Common myeloid progenitor, CD34-positive (primary cell): ENCODE data around the gene NRG3.
"Not testable (repeated sequence)": the region's sequence is repeated elsewhere in the genome, so short reads cannot be mapped to it uniquely, and the experiment has no call there.

ENCODE experiments used
- CTCF ChIA-PET: fragments of 350-600 bp; sonication (Branson Sonifier 250); formaldehyde crosslinking; loops from one replicate; lab custom pipeline; 2021; ENCODE audit warnings: antibody characterized with exemption; lab: Charles Lee
- POLR2A ChIA-PET: fragments of 350-600 bp; sonication (Branson Sonifier 250); formaldehyde crosslinking; loops from one replicate; lab custom pipeline; 2021; ENCODE audit warnings: antibody characterized with exemption; lab: Charles Lee
- DNase-seq, 3 donors: peaks; one replicate each; pipeline versions ENCODE4 v3.0.0 to v3.0.0-alpha.2; 2013
- H3K27ac ChIP-seq, 2 experiments: 1 replicate in 1 of 2; 2 replicates in 1 of 2; pipeline ENCODE4 v1.7.0; 2013; ENCODE audit warnings: inconsistent platforms in 2 of 2, low read length in 2 of 2, mild to moderate bottlenecking in 2 of 2, low read depth in 1 of 2, moderate library complexity in 1 of 2; ENCODE audit not compliant: severe bottlenecking in 2 of 2, insufficient read depth in 1 of 2, poor library complexity in 1 of 2
- H3K27me3 ChIP-seq, 5 experiments: replicated peaks in 2 of 5; 1 replicate in 3 of 5; 2 replicates in 2 of 5; pipeline versions ENCODE4 v1.6.1 to v1.7.0; 2013; ENCODE audit warnings: low read length in 4 of 5, mild to moderate bottlenecking in 2 of 5, moderate library complexity in 2 of 5, inconsistent platforms in 1 of 5; ENCODE audit not compliant: insufficient read depth in 5 of 5, control insufficient read depth in 4 of 5
- H3K36me3 ChIP-seq, 4 experiments: 1 replicate in 2 of 4; 2 replicates in 2 of 4; pipeline versions ENCODE4 v1.6.1 to v1.7.0; 2013; ENCODE audit warnings: low read length in 3 of 4, control low read depth in 1 of 4, mild to moderate bottlenecking in 1 of 4; ENCODE audit not compliant: control insufficient read depth in 4 of 4, insufficient read depth in 4 of 4
- H3K4me1 ChIP-seq, 4 experiments: 1 replicate in 3 of 4; 2 replicates in 1 of 4; pipeline versions ENCODE4 v1.6.1 to v1.7.1; 2013; ENCODE audit warnings: low read length in 3 of 4, mild to moderate bottlenecking in 3 of 4, control low read depth in 1 of 4, inconsistent platforms in 1 of 4, moderate library complexity in 1 of 4; ENCODE audit not compliant: control insufficient read depth in 4 of 4, insufficient read depth in 4 of 4; ENCODE audit errors: control extremely low read depth in 1 of 4
- H3K4me3 ChIP-seq, 7 experiments: 1 replicate in 4 of 7; 2 replicates in 3 of 7; pipeline versions ENCODE4 v1.5.1 to v1.7.0; 2013; ENCODE audit warnings: mild to moderate bottlenecking in 7 of 7, low read length in 6 of 7, moderate library complexity in 6 of 7, inconsistent platforms in 2 of 7, low read depth in 2 of 7, control low read depth in 1 of 7; ENCODE audit not compliant: insufficient read depth in 4 of 7, control insufficient read depth in 1 of 7; ENCODE audit errors: extremely low read depth in 1 of 7
- H3K9me3 ChIP-seq, 5 experiments: 1 replicate in 4 of 5; 2 replicates in 1 of 5; pipeline versions ENCODE4 v1.6.1 to v1.7.1; 2013; ENCODE audit warnings: low read length in 4 of 5, mild to moderate bottlenecking in 2 of 5, inconsistent platforms in 1 of 5, low read depth in 1 of 5, moderate library complexity in 1 of 5; ENCODE audit not compliant: control insufficient read depth in 4 of 5, insufficient read depth in 2 of 5; ENCODE audit errors: control extremely low read depth in 1 of 5
- WGBS: methylation state at CpG from one replicate; pipeline ENCODE4 v1.1.5; 2013; ENCODE audit not compliant: insufficient coverage; 5-methylcytosine and 5-hydroxymethylcytosine counted together

Gene NRG3

GRCh38 chr10:82321724-82322123 is 446.7 kb downstream of the NRG3 start:
- DNase-seq, result no peak
- Histone ChIP-seq H3K4me3 (no peak overlapping the region), H3K27me3 (no peaks in the 10 kb centered on the region), H3K9me3 (no peaks in the 10 kb centered on the region), H3K36me3 (no peaks in the 10 kb centered on the region), H3K27ac (no peak overlapping the region), H3K4me1 (no peaks in the 10 kb centered on the region)
- POLR2A ChIA-PET, result no interaction called here
- CTCF ChIA-PET, result no interaction called here

DNA sequence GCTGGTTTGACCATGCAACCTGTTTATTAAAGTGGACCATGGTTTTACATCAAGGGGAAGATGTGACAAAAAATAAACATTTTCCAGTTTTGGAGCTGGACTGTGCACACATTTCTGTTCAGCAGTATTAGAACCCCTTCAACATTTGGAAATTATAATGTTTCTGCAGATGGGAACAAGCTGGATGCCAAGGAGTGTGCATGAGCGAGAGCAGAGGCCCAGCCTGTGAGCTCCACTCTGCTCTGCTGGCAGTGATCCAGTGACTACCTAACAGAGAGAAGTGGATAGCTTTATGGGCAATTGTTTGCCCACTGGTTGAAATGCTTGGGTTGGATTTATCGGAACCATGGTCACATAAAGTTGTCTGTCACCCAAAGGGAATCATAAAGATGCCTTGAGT is 456.7 kb downstream of the NRG3 start:
- CTCF ChIA-PET, result no interaction called here
- H3K4me3 ChIP-seq, result no peak overlapping the region
- 80% methylated on average over 2 of the region's 2 CpGs for WGBS
- no peak overlapping the region for H3K27ac ChIP-seq
- POLR2A ChIA-PET, result no interaction called here
- no peak for DNase-seq
- no peaks in the 10 kb centered on the region for H3K9me3 ChIP-seq
- no peaks in the 10 kb centered on the region for H3K27me3 ChIP-seq
- H3K4me1 ChIP-seq, result no peaks in the 10 kb centered on the region
- H3K36me3 ChIP-seq, result no peaks in the 10 kb centered on the region

GRCh38 chr10:82335831-82336230 is 460.8 kb downstream of the NRG3 start:
- Histone ChIP-seq H3K27me3 (no peaks in the 10 kb centered on the region), H3K4me1 (no peaks in the 10 kb centered on the region), H3K36me3 (no peaks in the 10 kb centered on the region), H3K4me3 (no peak overlapping the region), H3K9me3 (no peaks in the 10 kb centered on the region), H3K27ac (no peak overlapping the region)
- no CpG with 5 or more reads among the region's 1 CpG for WGBS
- ChIA-PET POLR2A (no interaction called here), CTCF (no interaction called here)
- DNase-seq, result no peak

- no peak overlapping the region for H3K27ac ChIP-seq
- CTCF ChIA-PET, result no interaction called here
- WGBS, result 90% methylated on average over 2 of the region's 2 CpGs
Observed at GRCh38 chr10:82340166-82340565, 465.2 kb downstream of the NRG3 start.

DNA sequence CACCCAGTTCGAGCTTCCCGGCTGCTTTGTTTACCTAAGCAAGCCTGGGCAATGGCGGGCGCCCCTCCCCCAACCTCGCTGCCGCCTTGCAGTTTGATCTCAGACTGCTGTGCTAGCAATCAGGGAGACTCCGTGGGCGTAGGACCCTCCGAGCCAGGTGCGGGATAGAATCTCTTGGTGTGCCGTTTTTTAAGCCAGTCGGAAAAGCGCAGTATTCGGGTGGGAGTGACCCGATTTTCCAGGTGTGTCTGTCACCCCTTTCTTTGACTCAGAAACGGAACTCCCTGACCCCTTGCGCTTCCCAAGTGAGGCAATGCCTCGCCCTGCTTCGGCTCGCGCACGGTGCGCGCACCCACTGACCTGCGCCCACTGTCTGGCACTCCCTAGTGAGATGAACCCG is 474.6 kb downstream of the NRG3 start:
- H3K27ac ChIP-seq, POLR2A ChIA-PET, CTCF ChIA-PET, H3K4me1 ChIP-seq, H3K4me3 ChIP-seq, H3K9me3 ChIP-seq, DNase-seq, H3K27me3 ChIP-seq, H3K36me3 ChIP-seq: not testable (repeated sequence)
- whole genome bisulfite sequencing, result 93% methylated on average over 16 of the region's 26 CpGs

More at GRCh38 chr10:82340166-82340565, 465.2 kb downstream of the NRG3 start:
- no peaks in the 10 kb centered on the region for H3K4me1 ChIP-seq
- no peaks in the 10 kb centered on the region for H3K27me3 ChIP-seq
- no peaks in the 10 kb centered on the region for H3K36me3 ChIP-seq
- no peak for DNase-seq
- H3K4me3 ChIP-seq, result no peak overlapping the region
- peaks cover 0 to 1% (median 0%) of the 10 kb centered on the region in 5 experiments for H3K9me3 ChIP-seq
- POLR2A ChIA-PET, result no interaction called here

- no peaks in the 10 kb centered on the region for H3K27me3 ChIP-seq
Observed at GRCh38 chr10:82353381-82353780, 478.4 kb downstream of the NRG3 start.

GRCh38 chr10:82358486-82359099 is 483.6 kb downstream of the NRG3 start:
- Histone ChIP-seq H3K27me3 (no peaks in the 10 kb centered on the region), H3K4me3 (no peak overlapping the region), H3K4me1 (no peaks in the 10 kb centered on the region), H3K36me3 (no peaks in the 10 kb centered on the region), H3K27ac (no peak overlapping the region), H3K9me3 (no peaks in the 10 kb centered on the region)
- no peak for DNase-seq
- WGBS, result 94% methylated on average over 15 of the region's 16 CpGs
- POLR2A ChIA-PET, result no interaction called here
- CTCF ChIA-PET, result no interaction called here

More at GRCh38 chr10:82353381-82353780, 478.4 kb downstream of the NRG3 start:
- POLR2A ChIA-PET, result no interaction called here
- Histone ChIP-seq H3K27ac (no peak overlapping the region), H3K4me3 (no peak overlapping the region), H3K9me3 (no peaks in the 10 kb centered on the region), H3K36me3 (no peaks in the 10 kb centered on the region), H3K4me1 (no peaks in the 10 kb centered on the region)
- CTCF ChIA-PET, result no interaction called here
- no peak for DNase-seq
- WGBS, result no CpG with 5 or more reads among the region's 3 CpGs
